Measurements from ENCODE around the gene PRDM10.

GRCh38 chr11:130050257-130050656, 47.6 kb upstream of the PRDM10 start:
- TF ChIP-seq POLR2A (IDR thresholded peaks at IDR 0.05) = no peak
- no peak for TF ChIP-seq CTCF (IDR thresholded peaks at IDR 0.05 in 8 of 11, conservative IDR thresholded peaks at IDR 0.05 in 3 of 11)
